K562 (cell line): ENCODE results near the gene KRTCAP2. TPM values are rescaled to one million over a fixed set of nuclear protein-coding genes. Genes with fewer than 3 reads are reported as not detected.

Experiments used
- CEBPB ChIP-seq: fragments of 450-650 bp; IDR thresholded peaks from 2 replicates; pipeline ENCODE4 v1.6.1; 2016; ENCODE audit warnings: missing genetic modification characterization, missing compliant biosample characterization
- DACH1 ChIP-seq: fragments of 450-650 bp; IDR thresholded peaks from 2 replicates; pipeline ENCODE4 v1.6.1; 2018; ENCODE audit not compliant: partially characterized antibody
- HDAC2 ChIP-seq: fragments of 450-650 bp; IDR thresholded peaks from 2 replicates; pipeline ENCODE4 v1.6.1; 2016; ENCODE audit warnings: mild to moderate bottlenecking
- HEY1 ChIP-seq: fragments of 250-450 bp; sonication (Bioruptor Pico); IDR thresholded peaks from 2 replicates; pipeline ENCODE4 v1.5.0; 2020; ENCODE audit warnings: mild to moderate bottlenecking, moderate library complexity, borderline replicate concordance
- MTA2 ChIP-seq: fragments of 450-650 bp; IDR thresholded peaks from 2 replicates; pipeline ENCODE4 v1.6.1; 2016; ENCODE audit warnings: low read depth
- NFIX ChIP-seq: fragments of 250-450 bp; sonication (Bioruptor Pico); IDR thresholded peaks from 2 replicates; pipeline ENCODE4 v1.4.0; 2020; ENCODE audit warnings: low read depth, mild to moderate bottlenecking, moderate library complexity
- NR3C1 ChIP-seq: sonication (generic); formaldehyde crosslinking; IDR thresholded peaks from 2 replicates; pipeline ENCODE4 v1.8.1; 2022; ENCODE audit warnings: missing genetic modification reagents
- PHF20 ChIP-seq: fragments of 450-650 bp; IDR thresholded peaks from 2 replicates; pipeline ENCODE4 v1.6.1; 2018; ENCODE audit not compliant: partially characterized antibody
- SMAD4 ChIP-seq: fragments of 250-450 bp; sonication (Bioruptor Pico); conservative IDR thresholded peaks from 2 replicates; pipeline ENCODE4 v1.8.0; 2021; ENCODE audit warnings: inconsistent platforms, mild to moderate bottlenecking, moderate library complexity
- SMARCA4 ChIP-seq: fragments of 450-650 bp; IDR thresholded peaks from 2 replicates; pipeline ENCODE4 v1.6.1; 2016
- SRSF7 ChIP-seq: fragments of 200-400 bp; formaldehyde crosslinking; optimal IDR thresholded peaks from 2 replicates; pipeline ENCODE3; 2017; ENCODE audit warnings: mild to moderate bottlenecking, low read depth, low read length
- TARDBP ChIP-seq: fragments of 450-650 bp; IDR thresholded peaks from 2 replicates; pipeline ENCODE4 v1.6.1; 2016
- TBP ChIP-seq: optimal IDR thresholded peaks from 2 replicates; pipeline ENCODE3; 2011; ENCODE audit warnings: low read depth, low read length, improper control_type of control experiment
- TRIM24 ChIP-seq, 2 experiments: fragments of 450-650 bp; IDR thresholded peaks; 2 replicates each; pipeline ENCODE4 v1.6.1; 2016
- ZBED1 ChIP-seq: IDR thresholded peaks from 2 replicates; pipeline ENCODE4 v1.6.1; 2014
- ZC3H4 ChIP-seq: sonication (generic); formaldehyde crosslinking; IDR thresholded peaks from 2 replicates; pipeline ENCODE4 v1.9.0; 2021; ENCODE audit warnings: missing genetic modification reagents, borderline replicate concordance
- ZFP1 ChIP-seq: fragments of 450-650 bp; formaldehyde crosslinking; IDR thresholded peaks from 2 replicates; pipeline ENCODE4 v1.4.0; 2020; ENCODE audit warnings: mild to moderate bottlenecking, mixed read lengths
- ZNF184 ChIP-seq: sonication (generic); formaldehyde crosslinking; IDR thresholded peaks from 2 replicates; pipeline ENCODE4 v1.5.0; 2020; ENCODE audit warnings: missing genetic modification reagents
- ZNF431 ChIP-seq: sonication (generic); formaldehyde crosslinking; IDR thresholded peaks from 2 replicates; pipeline ENCODE4 v1.8.0; 2022; ENCODE audit warnings: mild to moderate bottlenecking, missing genetic modification reagents
- ZNF75A ChIP-seq: fragments of 450-650 bp; formaldehyde crosslinking; IDR thresholded peaks from 2 replicates; pipeline ENCODE4 v1.4.0; 2020; ENCODE audit warnings: mild to moderate bottlenecking
- polyA plus RNA-seq, 8 experiments: library from polyadenylated mRNA; depleted of rRNA in 4 of 8; stranded (reverse) in 5 of 8; unstranded in 3 of 8; fragments of >200 nt; fragmentation: Nextera tagmentation in 2 of 8; fragmentation: Illumina TruSeq in 1 of 8; extraction: Ambion mirVana in 2 of 8; extraction: Trizol in 1 of 8; gene quantifications; 2 replicates each; pipeline versions ENCODE4 v1.2.1 to v1.2.3, GENCODE V29; 2011 to 2014; ENCODE audit warnings: inconsistent platforms in 1 of 8, missing spikeins in 1 of 8
- total RNA-seq, 7 experiments: library from RNA; depleted of rRNA in 6 of 7; stranded (reverse); fragments of >200 nt in 6 of 7; fragmentation: Illumina TruSeq in 2 of 7; extraction: Trizol in 2 of 7; gene quantifications; 2 replicates each; pipeline versions ENCODE4 v1.2.1 to v1.2.3, GENCODE V29; 2011 to 2021; ENCODE audit warnings: low replicate concordance in 1 of 7
- TF ChIP-seq, protein P1 (sequence below): fragments of 450-650 bp; IDR thresholded peaks from 2 replicates; pipeline ENCODE4 v1.6.1; 2017; ENCODE audit warnings: antibody characterized with exemption, mild to moderate bottlenecking
- TF ChIP-seq, protein P2 (sequence below), 2 experiments: IDR thresholded peaks in 1 of 2; conservative IDR thresholded peaks in 1 of 2; 2 replicates each; pipeline ENCODE4 v1.6.1; 2016; ENCODE audit warnings: low read depth in 2 of 2, mild to moderate bottlenecking in 1 of 2, missing compliant biosample characterization in 1 of 2, missing genetic modification characterization in 1 of 2, moderate library complexity in 1 of 2

Gene KRTCAP2
- total and polyA plus RNA-seq, 9 of the 15 experiments (the other 6 are each of a cell fraction or from before 2014, with no cell fraction given): 126 to 436 (median 244) TPM

DNA sequence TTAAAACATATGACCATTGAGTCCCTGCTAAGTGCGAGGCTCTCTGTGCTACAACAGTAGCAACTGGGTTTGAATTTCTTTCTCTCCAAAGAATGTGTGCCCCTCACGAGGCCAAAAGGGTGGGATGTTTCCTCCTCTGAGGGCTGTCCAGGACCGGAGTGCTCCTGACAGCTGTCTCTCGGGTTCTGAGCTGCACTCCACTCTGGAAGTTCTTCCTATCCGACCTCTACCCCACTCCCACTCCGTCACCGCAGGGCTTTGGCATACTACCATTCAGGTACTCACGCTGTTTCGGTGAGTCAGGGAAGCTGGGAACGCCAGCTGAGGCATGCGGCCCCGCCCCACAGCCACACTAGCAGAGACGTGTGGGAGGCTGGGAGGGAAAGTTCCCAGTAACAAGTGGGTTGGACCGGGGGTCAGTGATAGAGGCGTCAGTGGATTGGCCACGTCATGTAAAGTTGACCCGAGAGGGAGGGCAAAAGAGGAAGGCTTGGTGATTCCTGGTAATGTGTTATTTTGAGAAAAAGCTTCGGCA lies 38.2 kb downstream of the KRTCAP2 start (continued):
- TF ChIP-seq PHF20 (no peak), TARDBP (no peak), ZNF184 (no peak), HEY1 (CRISPR knock-in tag) (no peak), TBP (peak; percentile 18), NFIX (no peak), MTA2 (0 out of 2 replicates have a peak, but pooled peaks have one; percentile 4), SMAD4 (CRISPR knock-in tag) (peak; percentile 84), ZNF431 (CRISPR knock-in tag) (no peak), TRIM24 (IDR thresholded peaks at IDR 0.05) (no peak), ZFP1 (CRISPR knock-in tag) (no peak), SRSF7 (no peak), NR3C1 (CRISPR knock-in tag) (no peak), ZC3H4 (no peak), CEBPB (tag) (no peak), SMARCA4 (peak; percentile 62; the same call in 1 of the 2 replicates), DACH1 (peak; percentile 80), ZNF75A (CRISPR knock-in tag) (no peak), ZBED1 (peak; percentile 28), HDAC2 (peak; percentile 80; the same call in 1 of the 2 replicates)
- TF ChIP-seq, protein P1, sequence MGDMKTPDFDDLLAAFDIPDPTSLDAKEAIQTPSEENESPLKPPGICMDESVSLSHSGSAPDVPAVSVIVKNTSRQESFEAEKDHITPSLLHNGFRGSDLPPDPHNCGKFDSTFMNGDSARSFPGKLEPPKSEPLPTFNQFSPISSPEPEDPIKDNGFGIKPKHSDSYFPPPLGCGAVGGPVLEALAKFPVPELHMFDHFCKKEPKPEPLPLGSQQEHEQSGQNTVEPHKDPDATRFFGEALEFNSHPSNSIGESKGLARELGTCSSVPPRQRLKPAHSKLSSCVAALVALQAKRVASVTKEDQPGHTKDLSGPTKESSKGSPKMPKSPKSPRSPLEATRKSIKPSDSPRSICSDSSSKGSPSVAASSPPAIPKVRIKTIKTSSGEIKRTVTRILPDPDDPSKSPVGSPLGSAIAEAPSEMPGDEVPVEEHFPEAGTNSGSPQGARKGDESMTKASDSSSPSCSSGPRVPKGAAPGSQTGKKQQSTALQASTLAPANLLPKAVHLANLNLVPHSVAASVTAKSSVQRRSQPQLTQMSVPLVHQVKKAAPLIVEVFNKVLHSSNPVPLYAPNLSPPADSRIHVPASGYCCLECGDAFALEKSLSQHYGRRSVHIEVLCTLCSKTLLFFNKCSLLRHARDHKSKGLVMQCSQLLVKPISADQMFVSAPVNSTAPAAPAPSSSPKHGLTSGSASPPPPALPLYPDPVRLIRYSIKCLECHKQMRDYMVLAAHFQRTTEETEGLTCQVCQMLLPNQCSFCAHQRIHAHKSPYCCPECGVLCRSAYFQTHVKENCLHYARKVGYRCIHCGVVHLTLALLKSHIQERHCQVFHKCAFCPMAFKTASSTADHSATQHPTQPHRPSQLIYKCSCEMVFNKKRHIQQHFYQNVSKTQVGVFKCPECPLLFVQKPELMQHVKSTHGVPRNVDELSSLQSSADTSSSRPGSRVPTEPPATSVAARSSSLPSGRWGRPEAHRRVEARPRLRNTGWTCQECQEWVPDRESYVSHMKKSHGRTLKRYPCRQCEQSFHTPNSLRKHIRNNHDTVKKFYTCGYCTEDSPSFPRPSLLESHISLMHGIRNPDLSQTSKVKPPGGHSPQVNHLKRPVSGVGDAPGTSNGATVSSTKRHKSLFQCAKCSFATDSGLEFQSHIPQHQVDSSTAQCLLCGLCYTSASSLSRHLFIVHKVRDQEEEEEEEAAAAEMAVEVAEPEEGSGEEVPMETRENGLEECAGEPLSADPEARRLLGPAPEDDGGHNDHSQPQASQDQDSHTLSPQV: no peak; the same call in 1 of the 2 replicates
- TF ChIP-seq, protein P2, sequence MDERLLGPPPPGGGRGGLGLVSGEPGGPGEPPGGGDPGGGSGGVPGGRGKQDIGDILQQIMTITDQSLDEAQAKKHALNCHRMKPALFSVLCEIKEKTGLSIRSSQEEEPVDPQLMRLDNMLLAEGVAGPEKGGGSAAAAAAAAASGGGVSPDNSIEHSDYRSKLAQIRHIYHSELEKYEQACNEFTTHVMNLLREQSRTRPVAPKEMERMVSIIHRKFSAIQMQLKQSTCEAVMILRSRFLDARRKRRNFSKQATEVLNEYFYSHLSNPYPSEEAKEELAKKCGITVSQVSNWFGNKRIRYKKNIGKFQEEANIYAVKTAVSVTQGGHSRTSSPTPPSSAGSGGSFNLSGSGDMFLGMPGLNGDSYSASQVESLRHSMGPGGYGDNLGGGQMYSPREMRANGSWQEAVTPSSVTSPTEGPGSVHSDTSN (CRISPR knock-in tag; IDR thresholded peaks at IDR 0.05; ENCODE audit: low read depth): no peak
- TF ChIP-seq, protein P2 (tag; conservative IDR thresholded peaks at IDR 0.05; ENCODE audit: low read depth): no peak
